PFSK-1 (cell line): ENCODE results near the gene EREG.
A peak's percentile ranks its signal among the peaks of the same experiment; 100 is the strongest.

Experiments
- FOXP2 ChIP-seq: optimal IDR thresholded peaks from 2 replicates; pipeline ENCODE3; 2011; ENCODE audit warnings: borderline replicate concordance, control low read depth, inconsistent platforms; ENCODE audit not compliant: insufficient read depth; ENCODE audit errors: extremely low read length, extremely low read depth
- POLR2AphosphoS5 ChIP-seq: IDR thresholded peaks from 2 replicates; pipeline ENCODE4 v1.6.1; 2012; ENCODE audit warnings: low read depth, mild to moderate bottlenecking, control low read depth, low read length, moderate library complexity
- REST ChIP-seq, 2 experiments: IDR thresholded peaks; 2 replicates each; pipeline versions ENCODE4 v1.6.1 to v1.8.0; 2011 to 2012; ENCODE audit warnings: low read depth in 2 of 2, low read length in 2 of 2, control low read depth in 1 of 2, inconsistent platforms in 1 of 2, mild to moderate bottlenecking in 1 of 2, moderate library complexity in 1 of 2; ENCODE audit not compliant: insufficient read depth in 1 of 2
- SIN3A ChIP-seq: IDR thresholded peaks from 2 replicates; pipeline ENCODE4 v1.6.1; 2012; ENCODE audit warnings: mild to moderate bottlenecking, low read length, moderate library complexity, borderline replicate concordance; ENCODE audit not compliant: insufficient read depth
- TAF1 ChIP-seq: IDR thresholded peaks from 2 replicates; pipeline ENCODE4 v1.6.1; 2012; ENCODE audit warnings: low read length, control low read depth, borderline replicate concordance; ENCODE audit not compliant: insufficient read depth

Gene EREG

GRCh38 chr4:74413265-74413664, 48.3 kb downstream of the EREG start:
- no peak for TF ChIP-seq FOXP2
- no peak for TF ChIP-seq TAF1
- no peak for TF ChIP-seq SIN3A
- no peak for TF ChIP-seq REST (IDR thresholded peaks at IDR 0.05; ENCODE audit: insufficient read depth in 1 of 2, low read depth in 2 of 2, low read length in 2 of 2)
- TF ChIP-seq POLR2AphosphoS5 = no peak

GRCh38 chr4:74414149-74414809, 49.3 kb downstream of the EREG start:
- TF ChIP-seq POLR2AphosphoS5 (no peak), SIN3A (no peak)

- TF ChIP-seq POLR2AphosphoS5 (no peak), SIN3A (no peak), FOXP2 (no peak), REST (IDR thresholded peaks at IDR 0.05; ENCODE audit: insufficient read depth in 1 of 2, low read depth in 2 of 2, low read length in 2 of 2) (no peak), TAF1 (no peak)
Measured at GRCh38 chr4:74415602-74416300, 50.8 kb downstream of the EREG start.

- TF ChIP-seq SIN3A = peak; percentile 58; the same call in 1 of the 2 replicates
- TF ChIP-seq FOXP2 = no peak
Measured at GRCh38 chr4:74418063-74418670, 53.2 kb downstream of the EREG start.

- no peak for TF ChIP-seq FOXP2
- no peak for TF ChIP-seq POLR2AphosphoS5
- no peak for TF ChIP-seq SIN3A
- TF ChIP-seq TAF1 = no peak
- no peak for TF ChIP-seq REST (IDR thresholded peaks at IDR 0.05; ENCODE audit: insufficient read depth in 1 of 2, low read depth in 2 of 2, low read length in 2 of 2)
Measured at GRCh38 chr4:74420863-74421262, 55.9 kb downstream of the EREG start.

- TF ChIP-seq POLR2AphosphoS5 (no peak), SIN3A (no peak), TAF1 (no peak), REST (IDR thresholded peaks at IDR 0.05; ENCODE audit: insufficient read depth in 1 of 2, low read depth in 2 of 2, low read length in 2 of 2) (no peak), FOXP2 (no peak)
Measured at GRCh38 chr4:74423104-74423503, 58.2 kb downstream of the EREG start.
